NCI-H82 treated with DMSO at 0.1 percent for 48 hours (cell line): Measurements from ENCODE around the gene KRT14.
"Not testable (repeated sequence)": the region's sequence is repeated elsewhere in the genome, so short reads cannot be mapped to it uniquely, and the experiment has no call there.

ENCODE experiments used
- DNase-seq: peaks from one replicate; lab custom pipeline; 2025; ENCODE audit not compliant: unreplicated experiment; lab: John Stamatoyannopoulos, UW

Gene KRT14

GRCh38 chr17:41610061-41610517 is 23.4 kb upstream of the KRT14 start:
- not testable (repeated sequence) for DNase-seq

GRCh38 chr17:41606930-41607329 is 20.2 kb upstream of the KRT14 start:
- DNase-seq: not testable (repeated sequence)

GRCh38 chr17:41602524-41602923 is 15.8 kb upstream of the KRT14 start:
- no peak for DNase-seq

- DNase-seq: no peak
These were observed 13.6 kb upstream of the KRT14 start for GRCh38 chr17:41600318-41600717.

GRCh38 chr17:41599680-41600079 is 13.0 kb upstream of the KRT14 start:
- DNase-seq: no peak

- DNase-seq: no peak
These were observed 8.9 kb upstream of the KRT14 start for GRCh38 chr17:41595585-41595984.

GRCh38 chr17:41594363-41594915 is 7.7 kb upstream of the KRT14 start:
- no peak for DNase-seq

GRCh38 chr17:41593306-41593981 is 6.7 kb upstream of the KRT14 start:
- DNase-seq: no peak

- no peak for DNase-seq
These were observed 6.1 kb upstream of the KRT14 start for GRCh38 chr17:41592601-41593305.

- no peak for DNase-seq
These were observed 2.6 kb upstream of the KRT14 start for GRCh38 chr17:41589301-41589700.

GRCh38 chr17:41588126-41588810 is 1.6 kb upstream of the KRT14 start:
- DNase-seq: no peak

GRCh38 chr17:41585301-41586056 is 1.2 kb downstream of the KRT14 start:
- DNase-seq: no peak

GRCh38 chr17:41584331-41584927 is 2.3 kb downstream of the KRT14 start:
- DNase-seq: not testable (repeated sequence)

- no peak for DNase-seq
These were observed 3.3 kb downstream of the KRT14 start for GRCh38 chr17:41583137-41584127.

GRCh38 chr17:41582061-41582968 is 4.4 kb downstream of the KRT14 start:
- DNase-seq: not testable (repeated sequence)

GRCh38 chr17:41581366-41582060 is 5.2 kb downstream of the KRT14 start:
- DNase-seq: no peak

GRCh38 chr17:41580687-41581365 is 5.9 kb downstream of the KRT14 start:
- DNase-seq: no peak
